IPS-15b (cell line): Measurements from ENCODE around the gene FNDC3B.

Experiments
- H3K27me3 ChIP-seq: one replicate; pipeline ENCODE4 v1.6.1; 2013; ENCODE audit warnings: low read length; ENCODE audit not compliant: control insufficient read depth, insufficient read depth
- H3K36me3 ChIP-seq: one replicate; pipeline ENCODE4 v1.6.1; 2013; ENCODE audit warnings: low read length; ENCODE audit not compliant: control insufficient read depth, insufficient read depth
- H3K4me1 ChIP-seq: one replicate; pipeline ENCODE4 v1.6.1; 2013; ENCODE audit warnings: mild to moderate bottlenecking, low read length; ENCODE audit not compliant: control insufficient read depth, insufficient read depth
- H3K4me3 ChIP-seq: one replicate; pipeline ENCODE4 v1.5.1; 2013; ENCODE audit warnings: low read depth, low read length
- H3K9ac ChIP-seq: one replicate; pipeline ENCODE4 v1.6.1; 2013; ENCODE audit warnings: low read depth, mild to moderate bottlenecking, low read length
- H3K9me3 ChIP-seq: one replicate; pipeline ENCODE4 v1.6.1; 2013; ENCODE audit warnings: mild to moderate bottlenecking, low read length; ENCODE audit not compliant: control insufficient read depth, insufficient read depth

Gene FNDC3B

DNA sequence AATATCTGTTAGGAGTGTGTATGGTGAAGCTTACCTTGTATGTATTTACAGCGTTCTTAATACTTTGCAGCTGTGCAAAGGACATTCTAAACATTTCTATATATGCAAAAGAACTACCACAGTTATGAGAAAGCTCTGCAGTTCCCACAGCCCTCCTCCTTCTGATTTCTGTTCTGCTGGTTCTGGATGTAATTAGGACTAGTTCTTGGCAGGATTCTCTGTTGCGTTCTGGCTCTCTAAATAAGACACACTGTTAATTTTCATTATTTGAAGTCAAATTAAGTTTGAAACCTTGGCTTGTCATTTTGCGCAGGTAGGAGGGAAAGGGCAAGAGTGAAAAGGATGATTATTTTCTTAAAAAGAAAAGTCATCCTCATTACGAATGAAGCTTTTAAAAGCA is 76.4 kb downstream of the FNDC3B start:
- H3K4me3 ChIP-seq, result no peak overlapping the region
- H3K27me3 ChIP-seq, result no peaks in the 10 kb centered on the region
- H3K9me3 ChIP-seq, result no peaks in the 10 kb centered on the region
- no peaks in the 10 kb centered on the region for H3K36me3 ChIP-seq
- H3K9ac ChIP-seq, result no peak overlapping the region
- H3K4me1 ChIP-seq, result peaks cover 3% of the 10 kb centered on the region

DNA sequence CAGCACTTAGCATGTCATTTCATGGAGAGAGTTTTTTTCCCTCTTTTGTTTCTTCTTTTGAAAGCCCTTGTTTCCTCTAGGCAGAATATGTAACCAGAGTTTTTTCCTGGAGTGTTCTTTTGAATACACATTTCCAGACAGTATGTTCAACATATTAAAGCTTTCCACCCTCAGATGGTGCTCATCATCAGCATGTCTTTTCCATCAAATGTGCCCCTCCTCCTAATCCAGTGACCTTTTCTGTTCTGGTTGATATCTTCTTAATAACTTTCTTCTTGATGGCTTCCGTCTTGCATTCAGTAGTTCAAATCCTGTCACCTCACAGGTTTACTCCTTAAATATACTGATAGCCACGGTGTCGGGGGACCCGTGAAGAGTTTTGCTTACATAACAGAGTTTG is 78.6 kb downstream of the FNDC3B start:
- no peaks in the 10 kb centered on the region for H3K9me3 ChIP-seq
- H3K9ac ChIP-seq, result no peak overlapping the region
- no peaks in the 10 kb centered on the region for H3K27me3 ChIP-seq
- no peaks in the 10 kb centered on the region for H3K4me1 ChIP-seq
- H3K4me3 ChIP-seq, result no peak overlapping the region
- H3K36me3 ChIP-seq, result no peaks in the 10 kb centered on the region

DNA sequence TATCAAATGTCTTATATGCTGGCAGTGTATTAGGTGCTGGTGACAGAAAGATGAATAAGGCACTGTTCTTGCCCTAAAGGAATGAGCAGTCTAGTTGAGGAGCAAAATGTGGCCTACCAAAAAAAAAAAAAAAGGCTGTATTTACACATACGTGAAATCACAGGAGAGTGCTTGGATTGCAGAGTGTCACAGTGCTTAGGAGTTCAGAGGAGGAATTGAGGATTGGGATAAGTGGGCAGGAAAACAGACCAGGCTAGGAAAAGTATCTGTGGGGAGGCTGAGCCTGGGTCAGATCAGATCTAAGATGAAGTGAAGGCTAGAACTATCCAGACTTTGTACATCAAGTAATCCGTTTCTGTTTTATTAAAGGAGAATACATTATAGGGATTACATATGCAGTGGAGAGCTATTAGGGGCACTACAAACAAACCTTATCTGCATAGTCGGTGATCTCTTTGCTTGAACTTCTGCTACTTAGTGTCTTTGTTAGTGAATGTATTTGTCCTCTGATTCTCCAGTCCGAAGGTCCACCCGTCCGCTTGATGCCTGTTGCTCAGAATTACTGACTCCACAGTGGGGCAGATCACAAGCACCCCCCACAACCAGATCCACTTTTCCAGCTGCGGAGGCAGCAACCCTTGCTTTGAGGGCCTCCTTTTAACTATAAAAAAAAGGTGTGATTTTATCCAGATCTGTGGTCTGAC is 80.0 kb downstream of the FNDC3B start:
- H3K4me3 ChIP-seq, result no peak overlapping the region
- no peaks in the 10 kb centered on the region for H3K4me1 ChIP-seq
- H3K9me3 ChIP-seq, result no peaks in the 10 kb centered on the region
- no peaks in the 10 kb centered on the region for H3K27me3 ChIP-seq
- no peak overlapping the region for H3K9ac ChIP-seq
- no peaks in the 10 kb centered on the region for H3K36me3 ChIP-seq

DNA sequence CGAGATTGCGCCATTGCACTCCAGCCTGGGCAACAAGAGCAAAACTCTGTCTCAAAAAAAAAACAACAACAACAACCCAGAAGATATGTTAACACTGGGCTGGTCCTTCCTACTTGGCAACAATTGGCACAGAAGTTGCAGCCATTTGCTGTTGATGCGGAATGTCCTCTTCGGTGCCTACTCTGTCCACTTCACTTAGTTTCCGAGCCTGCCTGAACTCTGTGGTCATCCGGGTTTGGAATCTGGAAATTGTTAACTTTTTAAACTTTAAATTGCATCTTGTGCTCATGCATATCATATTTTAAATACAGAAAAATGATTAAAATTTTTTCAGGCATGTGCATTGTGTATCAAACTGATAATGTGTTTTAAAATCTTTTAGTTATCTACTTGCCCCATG is 81.5 kb downstream of the FNDC3B start:
- H3K36me3 ChIP-seq, result no peaks in the 10 kb centered on the region

DNA sequence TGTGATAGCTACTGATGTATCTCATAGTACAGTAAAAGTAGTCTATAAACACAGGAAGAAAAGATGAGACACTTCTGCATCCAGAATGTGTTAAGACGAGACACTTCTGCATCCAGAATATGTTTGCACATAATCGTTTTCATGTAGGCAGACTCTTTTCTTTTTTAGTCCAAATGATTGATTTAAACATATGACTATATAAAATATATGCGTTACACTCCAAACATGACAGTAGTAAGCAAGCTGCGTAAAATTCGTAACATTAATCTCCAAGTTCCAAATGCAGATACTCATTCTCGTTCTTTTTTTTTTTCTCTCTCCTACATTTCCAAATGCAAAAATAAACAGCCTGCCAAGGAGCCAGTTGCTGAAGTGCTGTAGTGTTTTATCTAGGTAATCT is 82.6 kb downstream of the FNDC3B start:
- Histone ChIP-seq H3K9me3 (no peaks in the 10 kb centered on the region), H3K9ac (no peak overlapping the region), H3K27me3 (no peaks in the 10 kb centered on the region), H3K4me1 (peaks cover 11% of the 10 kb centered on the region), H3K36me3 (no peaks in the 10 kb centered on the region), H3K4me3 (no peak overlapping the region)

More for the DNA sequence above, 81.5 kb downstream of the FNDC3B start:
- no peak overlapping the region for H3K9ac ChIP-seq
- peaks cover 3% of the 10 kb centered on the region for H3K4me1 ChIP-seq
- no peaks in the 10 kb centered on the region for H3K27me3 ChIP-seq
- H3K4me3 ChIP-seq, result no peak overlapping the region
- no peaks in the 10 kb centered on the region for H3K9me3 ChIP-seq

DNA sequence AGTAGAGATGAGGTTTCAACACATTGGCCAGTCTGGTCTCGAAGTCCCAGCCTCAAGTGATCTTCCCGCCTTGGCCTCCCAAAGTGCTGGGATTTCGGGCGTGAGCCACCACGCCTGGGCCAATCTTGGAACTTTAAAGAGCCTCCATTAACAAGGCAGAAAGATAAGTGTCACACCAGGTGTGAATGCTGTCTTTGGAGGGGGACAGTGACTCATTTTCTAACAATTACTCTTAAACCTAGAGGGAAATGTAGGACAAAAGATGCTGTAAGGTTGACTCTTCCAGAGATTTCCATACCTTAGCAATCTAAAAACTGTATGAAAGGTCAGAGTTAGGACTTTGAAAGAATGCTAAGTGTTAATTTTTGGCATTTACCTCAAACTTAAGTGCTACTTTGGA is 84.9 kb downstream of the FNDC3B start:
- Histone ChIP-seq H3K9me3 (no peaks in the 10 kb centered on the region), H3K9ac (no peak overlapping the region), H3K27me3 (no peaks in the 10 kb centered on the region), H3K4me3 (no peak overlapping the region), H3K4me1 (peaks cover 11% of the 10 kb centered on the region), H3K36me3 (no peaks in the 10 kb centered on the region)

DNA sequence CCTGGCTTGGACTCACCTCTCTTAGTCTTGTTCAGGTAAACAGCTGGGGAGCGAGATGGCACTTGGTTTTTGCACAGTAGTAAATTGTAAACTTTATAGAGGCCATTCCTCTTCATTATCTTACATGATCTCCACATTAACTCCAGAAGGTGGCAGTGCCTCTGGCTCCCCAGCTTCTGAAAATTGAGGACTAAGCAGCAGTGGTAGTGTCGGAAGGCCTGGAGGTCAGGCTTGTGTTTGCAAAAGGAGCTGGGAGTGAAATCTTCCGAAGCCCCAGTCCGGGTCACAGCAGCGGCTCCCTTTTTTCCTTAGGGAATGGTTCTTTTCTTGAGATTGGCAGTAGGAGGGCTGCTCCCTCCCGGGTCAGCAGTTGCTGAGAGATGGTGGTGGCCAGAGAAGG is 85.7 kb downstream of the FNDC3B start:
- Histone ChIP-seq H3K9ac (no peak overlapping the region), H3K27me3 (no peaks in the 10 kb centered on the region), H3K4me1 (peaks cover 11% of the 10 kb centered on the region), H3K4me3 (no peak overlapping the region), H3K36me3 (no peaks in the 10 kb centered on the region), H3K9me3 (no peaks in the 10 kb centered on the region)

DNA sequence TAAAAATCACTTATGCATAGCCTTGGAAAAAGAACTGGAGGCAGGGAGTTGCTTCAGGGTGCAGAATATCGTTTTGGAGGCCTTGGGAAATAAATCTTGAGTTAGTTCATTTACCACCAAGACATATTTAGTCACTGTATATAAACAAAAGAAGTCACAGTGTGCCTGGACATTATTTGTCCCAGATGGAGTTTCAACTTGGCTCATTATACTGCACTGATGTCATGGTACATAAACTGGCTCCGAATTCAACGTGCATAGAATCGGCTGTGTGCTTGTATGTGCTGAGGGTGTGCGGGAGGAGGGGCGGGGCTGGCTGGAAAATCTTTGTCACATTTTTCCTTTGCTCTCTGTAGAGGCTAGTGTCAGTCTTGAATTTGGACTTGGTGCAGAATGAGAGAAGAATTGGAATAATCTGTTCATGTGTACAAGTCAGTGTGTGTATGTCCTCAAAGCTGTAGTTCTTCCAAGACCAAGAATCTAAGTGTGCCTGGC is 86.6 kb downstream of the FNDC3B start:
- H3K9me3 ChIP-seq, result no peaks in the 10 kb centered on the region
- no peak overlapping the region for H3K9ac ChIP-seq
- no peak overlapping the region for H3K4me3 ChIP-seq
- no peaks in the 10 kb centered on the region for H3K27me3 ChIP-seq
- H3K4me1 ChIP-seq, result peaks cover 15% of the 10 kb centered on the region
- H3K36me3 ChIP-seq, result no peaks in the 10 kb centered on the region

DNA sequence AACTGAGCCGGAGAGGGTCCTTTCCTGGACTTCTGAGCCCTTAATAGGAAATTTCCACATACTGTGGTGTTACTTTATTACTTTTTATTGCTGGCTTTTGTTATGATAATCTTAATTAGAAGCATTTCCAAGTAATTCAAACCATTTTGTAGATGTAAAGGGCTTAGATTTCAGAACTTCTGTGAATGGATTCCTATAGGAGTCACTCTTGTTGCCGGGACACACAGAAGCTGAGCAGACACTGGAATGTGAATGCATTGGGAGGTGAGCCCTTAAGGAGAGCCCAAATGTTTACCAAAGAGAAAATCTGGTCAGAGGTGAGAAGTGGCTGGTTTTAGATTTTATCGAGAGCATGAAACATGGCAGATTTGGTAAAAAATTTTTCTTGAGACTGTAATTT is 87.4 kb downstream of the FNDC3B start:
- no peaks in the 10 kb centered on the region for H3K9me3 ChIP-seq
- no peak overlapping the region for H3K4me3 ChIP-seq
- no peak overlapping the region for H3K9ac ChIP-seq
- H3K4me1 ChIP-seq, result peaks cover 15% of the 10 kb centered on the region
- H3K27me3 ChIP-seq, result no peaks in the 10 kb centered on the region
- no peaks in the 10 kb centered on the region for H3K36me3 ChIP-seq

DNA sequence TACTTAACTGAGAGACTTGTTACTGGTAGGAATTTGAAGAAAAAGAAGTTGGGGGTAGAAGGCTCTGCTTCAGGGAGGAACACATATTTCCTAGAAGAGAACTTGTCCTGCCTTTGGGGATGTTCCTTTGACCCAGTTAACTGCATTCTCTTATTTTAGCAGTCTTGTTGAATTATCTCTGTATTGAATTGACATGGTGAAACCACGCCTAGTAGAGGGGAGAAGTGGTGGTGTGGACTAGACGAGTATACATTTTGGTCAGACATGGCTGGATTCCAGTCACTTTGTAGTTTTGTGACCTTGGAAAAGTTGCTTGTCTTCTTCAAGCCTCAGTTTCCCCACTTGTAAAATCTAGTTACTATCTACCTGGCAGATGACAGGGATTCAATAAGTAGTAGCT is 87.8 kb downstream of the FNDC3B start:
- peaks cover 15% of the 10 kb centered on the region for H3K4me1 ChIP-seq

DNA sequence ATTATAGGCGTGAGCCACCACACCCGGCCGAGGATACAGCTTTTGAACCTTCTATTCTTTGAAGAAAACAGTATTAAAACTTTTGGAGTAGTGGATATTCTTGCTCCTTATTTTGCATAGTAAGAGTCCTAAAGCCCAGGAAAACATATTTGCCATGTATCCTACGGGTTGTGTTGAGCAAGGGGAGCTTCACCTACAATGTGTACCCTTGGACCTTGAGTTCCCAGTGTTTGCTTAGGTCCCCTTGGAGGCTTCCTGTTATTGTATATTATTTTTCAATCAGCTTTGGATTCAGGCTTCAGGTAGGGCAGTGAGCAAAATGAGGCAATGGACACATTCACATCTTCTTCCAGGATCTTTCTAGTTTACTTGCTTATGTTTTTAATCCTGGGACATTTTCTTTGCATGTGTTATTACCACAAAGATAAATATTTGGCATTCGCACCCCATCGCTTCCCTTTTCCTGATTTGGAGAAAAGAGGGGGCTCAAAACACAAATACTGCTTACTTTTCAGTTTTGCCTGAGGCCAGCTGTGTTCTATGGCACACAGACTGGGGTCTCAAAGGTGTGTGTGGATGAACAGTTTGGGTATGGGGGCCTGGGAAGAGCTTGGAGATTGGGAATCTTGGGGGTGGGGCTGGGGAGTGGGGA is 88.7 kb downstream of the FNDC3B start:
- peaks cover 15% of the 10 kb centered on the region for H3K4me1 ChIP-seq
- no peaks in the 10 kb centered on the region for H3K36me3 ChIP-seq
- H3K27me3 ChIP-seq, result no peaks in the 10 kb centered on the region
- H3K9me3 ChIP-seq, result no peaks in the 10 kb centered on the region
- H3K9ac ChIP-seq, result no peak overlapping the region
- no peak overlapping the region for H3K4me3 ChIP-seq

More for the DNA sequence above, 87.8 kb downstream of the FNDC3B start:
- Histone ChIP-seq H3K9ac (no peak overlapping the region), H3K4me3 (no peak overlapping the region), H3K36me3 (no peaks in the 10 kb centered on the region), H3K27me3 (no peaks in the 10 kb centered on the region), H3K9me3 (no peaks in the 10 kb centered on the region)

DNA sequence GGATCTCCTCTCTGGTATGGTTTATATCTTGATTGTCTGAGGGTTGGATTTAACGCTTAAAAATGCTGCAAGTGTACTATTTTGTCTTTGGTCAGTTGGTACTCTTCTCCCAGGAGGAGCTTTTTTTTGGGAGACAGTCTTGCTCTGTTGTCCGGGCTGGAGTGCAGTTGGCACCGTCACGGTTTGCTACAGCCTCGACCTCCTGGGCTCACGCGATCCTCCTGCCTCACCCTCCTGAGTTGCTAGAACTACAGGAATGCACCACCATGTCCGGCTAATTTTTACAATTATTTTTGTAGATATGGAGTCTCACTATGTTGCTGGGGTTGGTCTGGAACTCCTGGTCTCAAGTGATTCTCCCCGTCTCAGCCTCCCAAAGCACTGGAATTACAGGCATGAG is 89.5 kb downstream of the FNDC3B start:
- Histone ChIP-seq H3K4me3 (no peak overlapping the region), H3K27me3 (no peaks in the 10 kb centered on the region), H3K9me3 (no peaks in the 10 kb centered on the region), H3K9ac (no peak overlapping the region), H3K36me3 (no peaks in the 10 kb centered on the region), H3K4me1 (peaks cover 15% of the 10 kb centered on the region)
